Left ventricle myocardium inferior (tissue), 1 donor: ENCODE measurements around the gene TCERG1L. TPM values are rescaled to one million over a fixed set of nuclear protein-coding genes. Genes with fewer than 3 reads are reported as not detected.
A peak's percentile ranks its signal among the peaks of the same experiment; 100 is the strongest.

ENCODE experiments used
- DNase-seq: peaks from one replicate; pipeline ENCODE4 v3.0.0-alpha.2; 2020
- H3K27ac ChIP-seq: fragments of 200-600 bp; replicated peaks from 2 replicates; pipeline ENCODE4 v1.8.0; 2021
- H3K27me3 ChIP-seq: fragments of 200-600 bp; 2 replicates; pipeline ENCODE4 v1.8.0; 2021; ENCODE audit warnings: low read depth
- H3K36me3 ChIP-seq: fragments of 200-600 bp; 2 replicates; pipeline ENCODE4 v1.8.0; 2021
- H3K4me1 ChIP-seq: fragments of 200-600 bp; 2 replicates; pipeline ENCODE4 v1.8.0; 2021
- H3K4me3 ChIP-seq: fragments of 200-600 bp; 2 replicates; pipeline ENCODE4 v1.8.0; 2021; ENCODE audit warnings: mild to moderate bottlenecking, moderate library complexity
- H3K9me3 ChIP-seq: fragments of 200-600 bp; replicated peaks from 2 replicates; pipeline ENCODE4 v1.8.0; 2021
- CTCF ChIP-seq: fragments of 200-600 bp; IDR thresholded peaks from 2 replicates; pipeline ENCODE4 v1.8.0; 2021; ENCODE audit warnings: antibody characterized with exemption, mild to moderate bottlenecking, borderline replicate concordance
- intact Hi-C: fragments of 100-400 bp; cut with micrococcal nuclease; formaldehyde crosslinking; loops from one replicate; pipeline ENCODE4 v1.11.0; 2022
- total RNA-seq: library from RNA; stranded (reverse); fragmentation: NEBNext Ultra II Directional; extraction: Animal tissue kit (Norgen Biotek cat#: 25700); gene quantifications from one replicate; pipeline ENCODE4 v1.2.1, GENCODE V29; 2021
- donor health status: DM: no; HTN: yes; CAD: no; lungs with severe emphysema.

Gene TCERG1L
- total RNA-seq, 1 donor from 2014 or later: not detected

- intact Hi-C loops: no loop called here
- no peak for DNase-seq
- TF ChIP-seq CTCF: no peak
- Histone ChIP-seq H3K4me3 (no peak overlapping the region), H3K36me3 (no peaks in the 10 kb centered on the region), H3K27ac (no peak overlapping the region), H3K27me3 (peaks cover 48% of the 10 kb centered on the region), H3K4me1 (peaks cover 22% of the 10 kb centered on the region), H3K9me3 (no peaks in the 10 kb centered on the region)
These were observed 175.8 kb downstream of the TCERG1L start for GRCh38 chr10:131135716-131136115.

- intact Hi-C loops: no loop called here
- no peaks in the 10 kb centered on the region for H3K36me3 ChIP-seq
- H3K4me1 ChIP-seq: peaks cover 25% of the 10 kb centered on the region
- no peak overlapping the region for H3K27ac ChIP-seq
- peaks cover 39% of the 10 kb centered on the region for H3K27me3 ChIP-seq
- no peak for DNase-seq
- no peak overlapping the region for H3K4me3 ChIP-seq
- H3K9me3 ChIP-seq: no peaks in the 10 kb centered on the region
- no peak for TF ChIP-seq CTCF
These were observed 176.9 kb downstream of the TCERG1L start for GRCh38 chr10:131134651-131135050.

- H3K9me3 ChIP-seq: no peaks in the 10 kb centered on the region
- DNase-seq: no peak
- H3K4me3 ChIP-seq: no peak overlapping the region
- peaks cover 25% of the 10 kb centered on the region for H3K4me1 ChIP-seq
- TF ChIP-seq CTCF: no peak
- no peak overlapping the region for H3K27ac ChIP-seq
- peaks cover 39% of the 10 kb centered on the region for H3K27me3 ChIP-seq
- intact Hi-C loops: no loop called here
- no peaks in the 10 kb centered on the region for H3K36me3 ChIP-seq
These were observed 177.4 kb downstream of the TCERG1L start for GRCh38 chr10:131134001-131134576.

- Histone ChIP-seq H3K4me1 (peaks cover 25% of the 10 kb centered on the region), H3K27me3 (peaks cover 38% of the 10 kb centered on the region)
- intact Hi-C loops: no loop called here
These were observed 178.8 kb downstream of the TCERG1L start for GRCh38 chr10:131132681-131133080.

GRCh38 chr10:131131726-131132591 lies 179.6 kb downstream of the TCERG1L start:
- peak overlapping the region; percentile 20 for H3K27ac ChIP-seq
- no peaks in the 10 kb centered on the region for H3K9me3 ChIP-seq
- DNase-seq: peak; percentile 36
- peak overlapping the region; percentile 12 for H3K4me3 ChIP-seq
- intact Hi-C loops: no loop called here
- TF ChIP-seq CTCF: no peak
- no peaks in the 10 kb centered on the region for H3K36me3 ChIP-seq
- H3K27me3 ChIP-seq: peaks cover 38% of the 10 kb centered on the region
- peaks cover 25% of the 10 kb centered on the region for H3K4me1 ChIP-seq

More at GRCh38 chr10:131132681-131133080, 178.8 kb downstream of the TCERG1L start:
- TF ChIP-seq CTCF: no peak
- no peak for DNase-seq
- Histone ChIP-seq H3K27ac (no peak overlapping the region), H3K9me3 (no peaks in the 10 kb centered on the region), H3K36me3 (no peaks in the 10 kb centered on the region), H3K4me3 (peak overlapping the region; percentile 12)
